K562 (cell line): ENCODE results near the gene MCAM. TPM values are rescaled to one million over a fixed set of nuclear protein-coding genes. Genes with fewer than 3 reads are reported as not detected.

Source experiments
- GTF2E2 ChIP-seq: fragments of 200-800 bp; sonication (Bioruptor generic); IDR thresholded peaks from 2 replicates; pipeline ENCODE4 v1.6.1; 2016; ENCODE audit warnings: missing genetic modification characterization, missing compliant biosample characterization
- JUND ChIP-seq, 2 experiments: IDR thresholded peaks; 2 replicates in 1 of 2; 3 replicates in 1 of 2; pipeline ENCODE4 v1.6.1; 2011; ENCODE audit warnings: borderline replicate concordance in 2 of 2, low read depth in 2 of 2, low read length in 2 of 2, improper control_type of control experiment in 1 of 2, missing biosample characterization in 1 of 2, missing genetic modification characterization in 1 of 2, missing genetic modification reagents in 1 of 2
- LEF1 ChIP-seq: fragments of 450-650 bp; IDR thresholded peaks from 2 replicates; pipeline ENCODE4 v1.6.1; 2016; ENCODE audit warnings: mild to moderate bottlenecking
- NFYB ChIP-seq: IDR thresholded peaks from 2 replicates; pipeline ENCODE4 v1.6.1; 2011; ENCODE audit warnings: mild to moderate bottlenecking, moderate library complexity; ENCODE audit not compliant: insufficient read length; ENCODE audit errors: extremely low read depth
- NR3C1 ChIP-seq: sonication (generic); formaldehyde crosslinking; IDR thresholded peaks from 2 replicates; pipeline ENCODE4 v1.8.1; 2022; ENCODE audit warnings: missing genetic modification reagents
- PRDM10 ChIP-seq: fragments of 450-650 bp; IDR thresholded peaks from 2 replicates; pipeline ENCODE4 v1.6.1; 2018; ENCODE audit not compliant: partially characterized antibody
- PRPF4 ChIP-seq: fragments of 200-400 bp; formaldehyde crosslinking; IDR thresholded peaks from one replicate; pipeline ENCODE4 v1.6.1; 2017; ENCODE audit warnings: low read length, low read depth, mild to moderate bottlenecking; ENCODE audit not compliant: insufficient read depth, poor library complexity, severe bottlenecking
- SMARCE1 ChIP-seq: fragments of 450-650 bp; IDR thresholded peaks from 2 replicates; pipeline ENCODE4 v1.7.1; 2016; ENCODE audit warnings: mild to moderate bottlenecking
- SMC3 ChIP-seq: conservative IDR thresholded peaks from 2 replicates; pipeline ENCODE4 v1.6.1; 2011; ENCODE audit warnings: low read depth, low read length, improper control_type of control experiment; ENCODE audit not compliant: insufficient read depth
- SRF ChIP-seq, 2 experiments: fragments of 250-450, 450-650 bp in 1 of 2; sonication (Bioruptor Pico) in 1 of 2; sonication (generic) in 1 of 2; formaldehyde crosslinking; IDR thresholded peaks; 2 replicates each; pipeline versions ENCODE4 v1.5.0 to v1.5.1; 2020 to 2022; ENCODE audit warnings: mild to moderate bottlenecking in 1 of 2, missing genetic modification reagents in 1 of 2
- ZNF217 ChIP-seq: sonication (generic); formaldehyde crosslinking; IDR thresholded peaks from 2 replicates; pipeline ENCODE4 v1.8.0; 2022; ENCODE audit warnings: mild to moderate bottlenecking, missing genetic modification reagents
- ZNF695 ChIP-seq: fragments of 450-650 bp; formaldehyde crosslinking; IDR thresholded peaks from 2 replicates; pipeline ENCODE4 v1.4.0; 2020; ENCODE audit warnings: mild to moderate bottlenecking, moderate library complexity
- polyA plus RNA-seq, 8 experiments: library from polyadenylated mRNA; depleted of rRNA in 4 of 8; stranded (reverse) in 5 of 8; unstranded in 3 of 8; fragments of >200 nt; fragmentation: Nextera tagmentation in 2 of 8; fragmentation: Illumina TruSeq in 1 of 8; extraction: Ambion mirVana in 2 of 8; extraction: Trizol in 1 of 8; gene quantifications; 2 replicates each; pipeline versions ENCODE4 v1.2.1 to v1.2.3, GENCODE V29; 2011 to 2014; ENCODE audit warnings: inconsistent platforms in 1 of 8, missing spikeins in 1 of 8
- total RNA-seq, 7 experiments: library from RNA; depleted of rRNA in 6 of 7; stranded (reverse); fragments of >200 nt in 6 of 7; fragmentation: Illumina TruSeq in 2 of 7; extraction: Trizol in 2 of 7; gene quantifications; 2 replicates each; pipeline versions ENCODE4 v1.2.1 to v1.2.3, GENCODE V29; 2011 to 2021; ENCODE audit warnings: low replicate concordance in 1 of 7
- TF ChIP-seq, protein P1 (sequence below), 2 experiments: fragments of 450-650 bp; formaldehyde crosslinking in 1 of 2; IDR thresholded peaks; 2 replicates each; pipeline versions ENCODE4 v1.4.0 to v1.6.1; 2014 to 2020; ENCODE audit warnings: mild to moderate bottlenecking in 2 of 2, borderline replicate concordance in 1 of 2, low read depth in 1 of 2
- TF ChIP-seq, protein P2 (sequence below): fragments of 250-450 bp; sonication (Bioruptor Pico); IDR thresholded peaks from 2 replicates; pipeline ENCODE4 v1.8.0; 2022; ENCODE audit warnings: moderate library complexity, mild to moderate bottlenecking, inconsistent platforms

MCAM gene
- total and polyA plus RNA-seq, 9 of the 15 experiments (the other 6 are each of a cell fraction or from before 2014, with no cell fraction given), result 14.7 to 118 (median 53.6) TPM

GRCh38 chr11:119334174-119334930 lies 17.4 kb upstream of the MCAM start, which contains the start of gene RNF26 (continued):
- TF ChIP-seq, protein P1, sequence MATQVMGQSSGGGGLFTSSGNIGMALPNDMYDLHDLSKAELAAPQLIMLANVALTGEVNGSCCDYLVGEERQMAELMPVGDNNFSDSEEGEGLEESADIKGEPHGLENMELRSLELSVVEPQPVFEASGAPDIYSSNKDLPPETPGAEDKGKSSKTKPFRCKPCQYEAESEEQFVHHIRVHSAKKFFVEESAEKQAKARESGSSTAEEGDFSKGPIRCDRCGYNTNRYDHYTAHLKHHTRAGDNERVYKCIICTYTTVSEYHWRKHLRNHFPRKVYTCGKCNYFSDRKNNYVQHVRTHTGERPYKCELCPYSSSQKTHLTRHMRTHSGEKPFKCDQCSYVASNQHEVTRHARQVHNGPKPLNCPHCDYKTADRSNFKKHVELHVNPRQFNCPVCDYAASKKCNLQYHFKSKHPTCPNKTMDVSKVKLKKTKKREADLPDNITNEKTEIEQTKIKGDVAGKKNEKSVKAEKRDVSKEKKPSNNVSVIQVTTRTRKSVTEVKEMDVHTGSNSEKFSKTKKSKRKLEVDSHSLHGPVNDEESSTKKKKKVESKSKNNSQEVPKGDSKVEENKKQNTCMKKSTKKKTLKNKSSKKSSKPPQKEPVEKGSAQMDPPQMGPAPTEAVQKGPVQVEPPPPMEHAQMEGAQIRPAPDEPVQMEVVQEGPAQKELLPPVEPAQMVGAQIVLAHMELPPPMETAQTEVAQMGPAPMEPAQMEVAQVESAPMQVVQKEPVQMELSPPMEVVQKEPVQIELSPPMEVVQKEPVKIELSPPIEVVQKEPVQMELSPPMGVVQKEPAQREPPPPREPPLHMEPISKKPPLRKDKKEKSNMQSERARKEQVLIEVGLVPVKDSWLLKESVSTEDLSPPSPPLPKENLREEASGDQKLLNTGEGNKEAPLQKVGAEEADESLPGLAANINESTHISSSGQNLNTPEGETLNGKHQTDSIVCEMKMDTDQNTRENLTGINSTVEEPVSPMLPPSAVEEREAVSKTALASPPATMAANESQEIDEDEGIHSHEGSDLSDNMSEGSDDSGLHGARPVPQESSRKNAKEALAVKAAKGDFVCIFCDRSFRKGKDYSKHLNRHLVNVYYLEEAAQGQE (IDR thresholded peaks at IDR 0.05; ENCODE audit: borderline replicate concordance), result no peak
- TF ChIP-seq, protein P1 (CRISPR knock-in tag; IDR thresholded peaks at IDR 0.05; ENCODE audit: low read depth), result 0 out of 2 replicates have a peak, but pooled peaks have one; percentile 34
- no peak for TF ChIP-seq LEF1
- TF ChIP-seq ZNF695 (CRISPR knock-in tag), result no peak
- TF ChIP-seq JUND (IDR thresholded peaks at IDR 0.05; ENCODE audit: borderline replicate concordance, low read depth, low read length), result peak; percentile 44; the same call in 1 of the 2 replicates
- no peak for TF ChIP-seq JUND (tag; IDR thresholded peaks at IDR 0.05; ENCODE audit: borderline replicate concordance, low read depth, low read length)
- TF ChIP-seq, protein P2, sequence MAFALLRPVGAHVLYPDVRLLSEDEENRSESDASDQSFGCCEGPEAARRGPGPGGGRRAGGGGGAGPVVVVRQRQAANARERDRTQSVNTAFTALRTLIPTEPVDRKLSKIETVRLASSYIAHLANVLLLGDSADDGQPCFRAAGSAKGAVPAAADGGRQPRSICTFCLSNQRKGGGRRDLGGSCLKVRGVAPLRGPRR (CRISPR knock-in tag), result no peak
- TF ChIP-seq SMARCE1, result no peak
- no peak for TF ChIP-seq NR3C1 (CRISPR knock-in tag)
- peak; percentile 85 for TF ChIP-seq PRDM10
- TF ChIP-seq PRPF4, result no peak
- TF ChIP-seq GTF2E2, result no peak
- peak; percentile 93 for TF ChIP-seq NFYB
- peak in 1 of 2 experiments; percentile 28; a peak in 1 of 4 replicates for TF ChIP-seq SRF (CRISPR knock-in tag; IDR thresholded peaks at IDR 0.05)
- TF ChIP-seq ZNF217 (CRISPR knock-in tag), result no peak
- TF ChIP-seq SMC3, result no peak
